HFFc6 (cell line): ENCODE data around the gene PEX11G. TPM values are rescaled to one million over a fixed set of nuclear protein-coding genes. Genes with fewer than 3 reads are reported as not detected.

Source experiments
- DNase-seq: peaks from one replicate; pipeline ENCODE4 v3.0.0-alpha.2; 2018
- H3K27ac Mint-ChIP-seq: 2 replicates; pipeline ENCODE4 v1.8.0; 2020; ENCODE audit warnings: mild to moderate bottlenecking, mixed read lengths
- H3K27me3 Mint-ChIP-seq: 2 replicates; pipeline ENCODE4 v1.8.0; 2021; ENCODE audit warnings: mild to moderate bottlenecking, moderate library complexity, mixed read lengths; ENCODE audit not compliant: insufficient read depth
- H3K36me3 Mint-ChIP-seq: 2 replicates; pipeline ENCODE4 v1.8.0; 2021; ENCODE audit warnings: low read depth, mixed read lengths
- H3K4me1 Mint-ChIP-seq: 2 replicates; pipeline ENCODE4 v1.8.0; 2020; ENCODE audit warnings: low read depth, mixed read lengths
- H3K4me3 Mint-ChIP-seq: 2 replicates; pipeline ENCODE4 v1.8.0; 2020; ENCODE audit warnings: mild to moderate bottlenecking, moderate library complexity, mixed read lengths
- H3K9me3 Mint-ChIP-seq: 2 replicates; pipeline ENCODE4 v1.8.0; 2020; ENCODE audit warnings: mild to moderate bottlenecking, mixed read lengths
- CTCF ChIP-seq: fragments of 200-600 bp; sonication (generic); IDR thresholded peaks from 2 replicates; pipeline ENCODE4 v1.5.0; 2021; ENCODE audit warnings: antibody characterized with exemption, mild to moderate bottlenecking
- total RNA-seq, 6 experiments: library from RNA; stranded (reverse); fragmentation: NEBNext Ultra II Directional; extraction: Animal tissue kit (Norgen Biotek cat#: 25700); gene quantifications; 2 replicates in 1 of 6; 3 replicates in 5 of 6; pipeline ENCODE4 v1.2.3, GENCODE V29; 2021

Gene PEX11G
- total RNA-seq, 6 experiments from 2014 or later = 0.51 to 2.8 (median 1.0) TPM

GRCh38 chr19:7505682-7506384, 17.0 kb upstream of the PEX11G start:
- no peak overlapping the region for H3K27ac Mint-ChIP-seq

GRCh38 chr19:7505288-7505681, 16.4 kb upstream of the PEX11G start:
- H3K4me1 Mint-ChIP-seq = peaks cover 6% of the 10 kb centered on the region; the same call in 1 of the 2 replicates
- H3K27ac Mint-ChIP-seq = no peak overlapping the region
- TF ChIP-seq CTCF = no peak
- no peaks in the 10 kb centered on the region for H3K9me3 Mint-ChIP-seq
- peaks cover 22% of the 10 kb centered on the region for H3K27me3 Mint-ChIP-seq
- H3K4me3 Mint-ChIP-seq = no peak overlapping the region
- no peaks in the 10 kb centered on the region for H3K36me3 Mint-ChIP-seq
- DNase-seq = no peak

More at GRCh38 chr19:7505682-7506384, 17.0 kb upstream of the PEX11G start:
- H3K27me3 Mint-ChIP-seq = peaks cover 19% of the 10 kb centered on the region
- peaks cover 6% of the 10 kb centered on the region; the same call in 1 of the 2 replicates for H3K4me1 Mint-ChIP-seq
- no peaks in the 10 kb centered on the region for H3K9me3 Mint-ChIP-seq
- H3K36me3 Mint-ChIP-seq = no peaks in the 10 kb centered on the region
- no peak for TF ChIP-seq CTCF
- DNase-seq = no peak
- H3K4me3 Mint-ChIP-seq = no peak overlapping the region

GRCh38 chr19:7504684-7505083, 15.8 kb upstream of the PEX11G start:
- H3K4me3 Mint-ChIP-seq = no peak overlapping the region
- no peaks in the 10 kb centered on the region for H3K36me3 Mint-ChIP-seq
- H3K9me3 Mint-ChIP-seq = no peaks in the 10 kb centered on the region
- DNase-seq = no peak
- H3K4me1 Mint-ChIP-seq = peaks cover 6% of the 10 kb centered on the region; the same call in 1 of the 2 replicates
- H3K27ac Mint-ChIP-seq = no peak overlapping the region
- TF ChIP-seq CTCF = no peak
- peaks cover 23% of the 10 kb centered on the region for H3K27me3 Mint-ChIP-seq

- no peak overlapping the region for H3K4me3 Mint-ChIP-seq
- H3K9me3 Mint-ChIP-seq = no peaks in the 10 kb centered on the region
- peaks cover 25% of the 10 kb centered on the region for H3K27me3 Mint-ChIP-seq
- no peaks in the 10 kb centered on the region for H3K36me3 Mint-ChIP-seq
- no peak for DNase-seq
- TF ChIP-seq CTCF = no peak
- no peaks in the 10 kb centered on the region for H3K4me1 Mint-ChIP-seq
- H3K27ac Mint-ChIP-seq = no peak overlapping the region
These were observed 13.7 kb upstream of the PEX11G start for GRCh38 chr19:7502552-7502951.

GRCh38 chr19:7500811-7501450, 12.1 kb upstream of the PEX11G start:
- no peak for DNase-seq
- H3K9me3 Mint-ChIP-seq = no peaks in the 10 kb centered on the region
- no peaks in the 10 kb centered on the region for H3K4me1 Mint-ChIP-seq
- no peak overlapping the region for H3K27ac Mint-ChIP-seq
- no peak for TF ChIP-seq CTCF
- no peaks in the 10 kb centered on the region for H3K36me3 Mint-ChIP-seq
- peaks cover 27% of the 10 kb centered on the region for H3K27me3 Mint-ChIP-seq
- H3K4me3 Mint-ChIP-seq = no peak overlapping the region
